GM19324 (cell line): ENCODE measurements around the gene LAMC2.
"Not testable (repeated sequence)": the region's sequence is repeated elsewhere in the genome, so short reads cannot be mapped to it uniquely, and the experiment has no call there.

Experiments used
- ATAC-seq: cut with Tn5 transposase; IDR thresholded peaks from one replicate; pipeline ENCODE4 v1.9.1; 2021; ENCODE audit warnings: mild to moderate bottlenecking, moderate library complexity; ENCODE audit not compliant: unreplicated experiment, low FRiP score

LAMC2 gene

GRCh38 chr1:183251101-183251958 lies 65.3 kb downstream of the LAMC2 start:
- ATAC-seq, result no peak

- ATAC-seq, result no peak
Measured at GRCh38 chr1:183251959-183252450, 65.9 kb downstream of the LAMC2 start.

- no peak for ATAC-seq
Measured at GRCh38 chr1:183255073-183255472, 69.0 kb downstream of the LAMC2 start.

GRCh38 chr1:183259924-183260323 lies 73.9 kb downstream of the LAMC2 start:
- no peak for ATAC-seq

GRCh38 chr1:183262628-183263200 lies 76.7 kb downstream of the LAMC2 start:
- no peak for ATAC-seq

GRCh38 chr1:183263886-183264602 lies 78.0 kb downstream of the LAMC2 start:
- no peak for ATAC-seq

- no peak for ATAC-seq
Measured at GRCh38 chr1:183267646-183268431, 81.8 kb downstream of the LAMC2 start.

GRCh38 chr1:183270541-183271141 lies 84.6 kb downstream of the LAMC2 start:
- no peak for ATAC-seq

GRCh38 chr1:183272390-183272848 lies 86.4 kb downstream of the LAMC2 start:
- no peak for ATAC-seq

- no peak for ATAC-seq
Measured at GRCh38 chr1:183273300-183273699, 87.2 kb downstream of the LAMC2 start.

GRCh38 chr1:183273984-183274383 lies 87.9 kb downstream of the LAMC2 start:
- not testable (repeated sequence) for ATAC-seq

GRCh38 chr1:183274836-183275235 lies 88.8 kb downstream of the LAMC2 start:
- ATAC-seq, result no peak

GRCh38 chr1:183275322-183275721 lies 89.3 kb downstream of the LAMC2 start:
- ATAC-seq, result no peak

- ATAC-seq, result no peak
Measured at GRCh38 chr1:183276386-183277080, 90.5 kb downstream of the LAMC2 start.

GRCh38 chr1:183277821-183278738 lies 92.0 kb downstream of the LAMC2 start:
- ATAC-seq, result no peak

GRCh38 chr1:183278739-183279591 lies 92.9 kb downstream of the LAMC2 start:
- no peak for ATAC-seq

- no peak for ATAC-seq
Measured at GRCh38 chr1:183279835-183280234, 93.8 kb downstream of the LAMC2 start.
